Stimulated activated CD8-positive, alpha-beta memory T cell treated with anti-CD3 and anti-CD28 coated beads, Interleukin-7, amount 100 ng/mL, for 48 hours (primary cell): Measurements from ENCODE around the gene EIF5B.
"Not testable (repeated sequence)": the region's sequence is repeated elsewhere in the genome, so short reads cannot be mapped to it uniquely, and the experiment has no call there.

ENCODE experiments used
- DNase-seq, 2 donors: peaks; one replicate each; pipeline ENCODE4 v3.0.0-alpha.2; 2020; ENCODE audit warnings: low read depth in 1 of 2; ENCODE audit errors: extremely low read depth in 1 of 2

Gene EIF5B

DNA sequence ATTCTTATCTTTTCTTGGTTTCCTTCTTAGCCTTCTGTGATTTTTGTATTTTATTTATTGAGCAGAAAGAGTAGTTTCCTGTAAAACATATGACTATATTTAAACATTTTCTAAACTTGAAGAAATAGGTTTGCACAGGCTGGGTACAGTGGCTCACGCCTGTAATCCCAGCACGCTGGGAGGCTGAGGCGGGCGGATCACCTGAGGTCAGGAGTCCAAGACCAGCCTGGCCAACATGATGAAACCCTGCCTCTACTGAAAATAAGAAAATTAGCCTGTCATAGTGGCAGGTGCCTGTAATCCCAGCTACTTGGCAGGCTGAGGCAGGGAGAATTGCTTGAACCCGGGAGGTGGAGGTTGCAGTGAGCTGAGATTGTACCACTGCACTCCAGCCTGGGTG is 31.7 kb downstream of the EIF5B start:
- not testable (repeated sequence) for DNase-seq

DNA sequence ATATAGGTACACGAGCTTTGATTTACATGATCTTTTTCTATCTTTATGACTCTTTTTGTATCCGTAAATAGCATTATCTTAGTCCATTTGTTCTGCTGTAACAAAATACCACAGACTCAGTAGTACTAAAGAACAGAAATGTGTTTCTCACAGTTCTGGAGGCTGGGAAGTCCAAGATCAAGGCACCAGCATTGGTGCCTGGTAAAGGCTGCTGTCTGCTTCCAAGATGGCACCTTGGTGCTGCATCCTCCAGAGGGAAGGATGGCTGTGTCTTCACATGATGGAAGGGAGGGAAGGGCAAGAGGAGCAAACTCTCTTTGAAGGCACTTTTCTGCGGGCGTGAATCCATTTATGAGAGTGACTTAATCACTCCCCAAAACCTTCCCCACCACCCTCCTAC is 36.0 kb downstream of the EIF5B start:
- DNase-seq, result no peak

- DNase-seq, result no peak
Observed at GRCh38 chr2:99374747-99375146, 37.6 kb downstream of the EIF5B start.

DNA sequence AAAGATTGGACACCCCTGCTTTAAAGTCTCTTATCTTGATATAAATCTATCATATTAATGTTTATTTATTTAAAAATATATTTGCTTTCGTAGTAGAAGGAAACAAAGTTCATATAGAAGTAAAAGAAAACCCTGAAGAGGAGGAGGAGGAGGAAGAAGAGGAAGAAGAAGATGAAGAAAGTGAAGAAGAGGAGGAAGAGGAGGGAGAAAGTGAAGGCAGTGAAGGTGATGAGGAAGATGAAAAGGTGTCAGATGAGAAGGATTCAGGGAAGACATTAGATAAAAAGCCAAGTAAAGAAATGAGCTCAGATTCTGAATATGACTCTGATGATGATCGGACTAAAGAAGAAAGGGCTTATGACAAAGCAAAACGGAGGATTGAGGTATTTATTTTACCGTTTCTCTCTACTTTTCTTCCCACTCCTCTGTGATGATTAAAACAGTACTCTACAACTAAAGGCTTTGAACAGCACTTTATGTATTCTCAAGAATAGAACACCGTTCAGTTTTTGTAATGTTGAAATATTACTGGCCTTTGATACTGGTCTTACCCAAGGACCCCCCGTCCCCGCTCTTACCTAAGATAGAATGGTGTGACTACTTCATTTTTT is 39.2 kb downstream of the EIF5B start:
- DNase-seq, result no peak

DNA sequence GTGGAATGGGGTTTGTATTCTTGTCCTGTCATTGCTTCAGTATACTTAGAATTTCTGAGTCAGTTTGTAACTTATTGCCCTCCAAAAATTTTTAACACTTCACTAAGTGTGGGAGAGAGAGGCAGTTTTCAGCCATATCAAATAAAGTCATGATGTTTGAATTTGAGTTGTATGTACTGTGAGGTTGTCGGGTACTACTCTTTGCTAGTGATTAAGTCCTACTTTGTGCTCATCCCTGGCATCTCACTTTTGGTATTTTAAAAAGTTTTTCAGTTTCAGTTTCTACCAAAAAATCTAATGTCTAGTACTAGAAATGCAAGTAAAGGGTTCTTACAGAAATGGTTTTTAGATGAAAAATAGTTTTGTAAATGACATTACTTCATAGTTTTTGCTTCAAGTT is 40.7 kb downstream of the EIF5B start:
- DNase-seq, result no peak

- no peak for DNase-seq
Observed at GRCh38 chr2:99380376-99381010, 43.3 kb downstream of the EIF5B start.

- no peak for DNase-seq
Observed at GRCh38 chr2:99382143-99382542, 45.0 kb downstream of the EIF5B start.

GRCh38 chr2:99386011-99386410 is 48.8 kb downstream of the EIF5B start:
- no peak for DNase-seq

GRCh38 chr2:99388892-99389291 is 51.7 kb downstream of the EIF5B start:
- DNase-seq, result no peak

GRCh38 chr2:99389371-99389770 is 52.2 kb downstream of the EIF5B start:
- DNase-seq, result no peak

GRCh38 chr2:99389946-99390345 is 52.8 kb downstream of the EIF5B start:
- DNase-seq, result no peak

GRCh38 chr2:99395589-99396130 is 58.5 kb downstream of the EIF5B start:
- no peak for DNase-seq

DNA sequence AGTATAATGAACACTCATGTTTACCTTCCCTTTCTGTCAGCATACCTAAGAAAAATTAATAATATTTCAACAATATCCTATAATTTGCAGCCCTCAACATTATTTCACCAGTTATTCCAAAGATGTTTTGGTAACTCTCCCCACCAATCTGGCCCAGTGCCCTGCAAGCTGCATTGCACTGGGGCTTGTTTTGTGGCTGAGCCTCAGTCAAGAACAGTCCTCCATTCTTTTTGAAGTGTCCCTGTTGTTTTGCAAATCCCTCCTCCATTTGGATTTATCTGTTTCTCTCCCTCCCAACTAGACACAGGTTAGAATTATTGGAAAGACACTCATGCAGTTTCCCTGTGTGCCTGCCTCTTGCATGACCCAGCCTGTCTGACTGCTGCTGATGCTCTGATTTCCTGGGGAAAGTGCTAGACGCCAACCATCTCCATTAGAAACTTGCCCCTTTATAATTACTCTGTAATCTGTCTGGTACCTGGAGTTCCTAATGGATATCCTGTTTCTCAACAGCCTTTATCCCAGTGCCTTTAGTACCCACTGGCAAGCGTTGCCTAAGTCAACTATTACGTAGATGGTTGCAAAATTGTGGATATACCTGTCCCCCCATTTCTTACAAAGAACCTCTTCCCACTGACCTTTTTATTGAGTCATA is 60.2 kb downstream of the EIF5B start:
- DNase-seq, result no peak

DNA sequence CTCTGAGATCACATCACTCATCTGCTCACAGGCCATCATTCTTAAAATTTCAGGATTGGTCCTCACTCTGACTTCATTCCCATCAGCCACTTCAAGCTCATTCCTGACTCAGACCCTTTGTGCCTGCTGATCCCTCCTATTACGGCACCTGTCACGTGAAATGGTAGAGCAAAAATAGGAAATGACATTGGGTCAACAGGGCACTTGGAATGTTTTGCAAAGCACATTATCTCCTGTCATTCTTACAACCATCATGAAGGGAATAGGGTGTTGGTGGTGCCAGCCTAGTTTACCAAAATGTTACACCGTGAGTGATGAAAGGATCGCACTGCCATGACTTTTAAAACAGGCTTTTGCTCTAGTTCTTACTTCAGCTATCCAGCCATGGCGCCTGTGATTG is 61.1 kb downstream of the EIF5B start:
- no peak for DNase-seq

DNA sequence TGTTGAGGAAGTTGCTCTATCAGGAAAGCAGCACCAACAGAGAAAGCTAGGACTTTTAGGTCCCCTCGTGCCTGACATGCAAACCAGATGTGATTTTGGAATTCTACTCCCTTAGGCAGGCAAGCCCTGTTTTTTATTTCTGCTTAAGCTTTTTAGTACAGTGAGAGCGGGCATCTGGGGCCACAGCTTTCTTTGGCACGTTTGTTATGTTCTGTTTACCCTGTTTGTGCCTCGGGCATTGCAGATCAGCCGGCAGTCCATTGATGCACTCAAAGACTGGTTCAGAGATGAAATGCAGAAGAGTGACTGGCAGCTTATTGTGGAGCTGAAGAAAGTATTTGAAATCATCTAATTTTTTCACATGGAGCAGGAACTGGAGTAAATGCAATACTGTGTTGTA is 61.9 kb downstream of the EIF5B start:
- DNase-seq, result no peak

DNA sequence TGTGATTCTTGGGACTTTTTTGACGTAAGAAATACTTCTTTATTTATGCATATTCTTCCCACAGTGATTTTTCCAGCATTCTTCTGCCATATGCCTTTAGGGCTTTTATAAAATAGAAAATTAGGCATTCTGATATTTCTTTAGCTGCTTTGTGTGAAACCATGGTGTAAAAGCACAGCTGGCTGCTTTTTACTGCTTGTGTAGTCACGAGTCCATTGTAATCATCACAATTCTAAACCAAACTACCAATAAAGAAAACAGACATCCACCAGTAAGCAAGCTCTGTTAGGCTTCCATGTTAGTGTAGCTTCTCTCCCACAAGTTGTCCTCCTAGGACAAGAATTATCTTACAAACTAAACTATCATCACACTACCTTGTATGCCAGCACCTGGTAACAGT is 62.6 kb downstream of the EIF5B start:
- DNase-seq, result no peak

- no peak for DNase-seq
Observed at GRCh38 chr2:99401841-99402240, 64.7 kb downstream of the EIF5B start.

DNA sequence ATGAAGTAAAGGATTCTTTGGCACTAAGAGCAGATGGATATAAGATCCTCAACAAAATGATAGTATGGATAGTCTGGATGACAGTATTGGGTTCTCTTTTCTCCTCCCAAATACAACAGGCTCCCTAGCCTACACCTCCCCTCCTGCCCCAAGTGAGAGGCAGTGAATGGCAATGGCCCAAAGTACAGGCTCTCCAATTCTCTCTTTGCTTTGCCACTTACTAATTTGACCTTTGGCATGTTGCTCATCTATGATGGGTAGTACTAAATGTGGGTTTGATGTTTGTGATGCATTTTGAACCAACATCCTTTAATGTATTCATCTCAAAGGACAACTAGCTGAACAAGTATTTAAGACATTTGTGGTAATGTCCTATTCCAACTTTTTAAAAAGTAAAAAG is 65.9 kb downstream of the EIF5B start:
- no peak for DNase-seq

DNA sequence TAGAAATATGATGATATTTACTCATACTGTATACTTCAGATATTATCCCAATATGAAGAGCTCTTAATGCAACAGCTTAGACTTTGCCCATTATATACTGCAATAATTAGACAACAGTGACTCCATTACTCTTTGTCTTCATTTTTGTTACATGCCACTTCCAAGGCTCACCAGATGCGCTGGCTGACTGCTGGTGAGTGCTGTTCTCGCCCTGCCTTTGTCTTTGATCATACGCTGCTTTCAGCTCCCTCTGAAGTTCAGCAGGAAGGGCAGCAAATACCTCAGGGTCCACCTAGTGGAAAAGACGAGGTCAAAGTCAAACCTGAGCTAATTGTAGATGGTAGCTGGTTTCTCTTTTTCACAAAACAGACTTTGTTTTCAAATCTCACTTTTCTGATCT is 66.3 kb downstream of the EIF5B start:
- DNase-seq, result no peak

GRCh38 chr2:99404039-99404796 is 67.0 kb downstream of the EIF5B start:
- DNase-seq, result no peak
